IPS-18c (cell line): ENCODE results near the gene FABP3.

ENCODE experiments used
- H3K4me3 ChIP-seq: 2 replicates; pipeline ENCODE4 v1.7.0; 2013; ENCODE audit warnings: low read depth, mild to moderate bottlenecking, low read length, moderate library complexity; ENCODE audit not compliant: insufficient read depth
- H3K9me3 ChIP-seq: one replicate; pipeline ENCODE4 v1.6.1; 2013; ENCODE audit warnings: mild to moderate bottlenecking, low read length, moderate library complexity; ENCODE audit not compliant: control insufficient read depth, insufficient read depth

FABP3 gene

GRCh38 chr1:31354283-31354682 is 18.6 kb downstream of the FABP3 start:
- Histone ChIP-seq H3K4me3 (no peak overlapping the region), H3K9me3 (no peaks in the 10 kb centered on the region)

GRCh38 chr1:31348449-31348848 is 24.4 kb downstream of the FABP3 start:
- Histone ChIP-seq H3K9me3 (no peaks in the 10 kb centered on the region), H3K4me3 (no peak overlapping the region)

GRCh38 chr1:31346785-31347184 is 26.1 kb downstream of the FABP3 start:
- no peaks in the 10 kb centered on the region for H3K9me3 ChIP-seq
- H3K4me3 ChIP-seq = no peak overlapping the region

- Histone ChIP-seq H3K4me3 (no peak overlapping the region), H3K9me3 (no peaks in the 10 kb centered on the region)
Observed at GRCh38 chr1:31345635-31346034, 27.2 kb downstream of the FABP3 start.

GRCh38 chr1:31344503-31344902 is 28.4 kb downstream of the FABP3 start:
- no peak overlapping the region for H3K4me3 ChIP-seq
- H3K9me3 ChIP-seq = no peaks in the 10 kb centered on the region

GRCh38 chr1:31336687-31337467 is 36.0 kb downstream of the FABP3 start:
- no peaks in the 10 kb centered on the region for H3K9me3 ChIP-seq
- H3K4me3 ChIP-seq = no peak overlapping the region

- H3K9me3 ChIP-seq = no peaks in the 10 kb centered on the region
- no peak overlapping the region for H3K4me3 ChIP-seq
Observed at GRCh38 chr1:31335007-31335406, 37.9 kb downstream of the FABP3 start.

- Histone ChIP-seq H3K4me3 (no peak overlapping the region), H3K9me3 (no peaks in the 10 kb centered on the region)
Observed at GRCh38 chr1:31327381-31327780, 45.5 kb downstream of the FABP3 start.

- Histone ChIP-seq H3K4me3 (no peak overlapping the region), H3K9me3 (no peaks in the 10 kb centered on the region)
Observed at GRCh38 chr1:31326461-31326860, 46.4 kb downstream of the FABP3 start.

GRCh38 chr1:31324992-31325391 is 47.9 kb downstream of the FABP3 start:
- Histone ChIP-seq H3K9me3 (no peaks in the 10 kb centered on the region), H3K4me3 (no peak overlapping the region)

- Histone ChIP-seq H3K4me3 (no peak overlapping the region), H3K9me3 (no peaks in the 10 kb centered on the region)
Observed at GRCh38 chr1:31324093-31324492, 48.8 kb downstream of the FABP3 start.

GRCh38 chr1:31318146-31318545 is 54.7 kb downstream of the FABP3 start:
- no peaks in the 10 kb centered on the region for H3K9me3 ChIP-seq

GRCh38 chr1:31315902-31316301 is 57.0 kb downstream of the FABP3 start:
- no peaks in the 10 kb centered on the region for H3K9me3 ChIP-seq
- no peak overlapping the region for H3K4me3 ChIP-seq

More at GRCh38 chr1:31318146-31318545, 54.7 kb downstream of the FABP3 start:
- no peak overlapping the region for H3K4me3 ChIP-seq
